Keratinocyte (primary cell): ENCODE measurements around the gene AUNIP.

ENCODE experiments used
- EZH2 ChIP-seq: IDR thresholded peaks from one replicate; pipeline ENCODE4 v1.6.1; 2012; ENCODE audit warnings: inconsistent platforms, mild to moderate bottlenecking, low read length, moderate library complexity
- TF ChIP-seq, protein P1 (sequence below), 3 experiments: IDR thresholded peaks in 1 of 3; conservative IDR thresholded peaks in 1 of 3; optimal IDR thresholded peaks in 1 of 3; 2 replicates in 2 of 3; 3 replicates in 1 of 3; pipeline versions ENCODE3 to v1.5.1; 2011; ENCODE audit warnings: low read length in 3 of 3, mild to moderate bottlenecking in 3 of 3, moderate library complexity in 2 of 3, control low read depth in 1 of 3, inconsistent platforms in 1 of 3; ENCODE audit not compliant: insufficient read depth in 2 of 3; ENCODE audit errors: extremely low read depth in 1 of 3

DNA sequence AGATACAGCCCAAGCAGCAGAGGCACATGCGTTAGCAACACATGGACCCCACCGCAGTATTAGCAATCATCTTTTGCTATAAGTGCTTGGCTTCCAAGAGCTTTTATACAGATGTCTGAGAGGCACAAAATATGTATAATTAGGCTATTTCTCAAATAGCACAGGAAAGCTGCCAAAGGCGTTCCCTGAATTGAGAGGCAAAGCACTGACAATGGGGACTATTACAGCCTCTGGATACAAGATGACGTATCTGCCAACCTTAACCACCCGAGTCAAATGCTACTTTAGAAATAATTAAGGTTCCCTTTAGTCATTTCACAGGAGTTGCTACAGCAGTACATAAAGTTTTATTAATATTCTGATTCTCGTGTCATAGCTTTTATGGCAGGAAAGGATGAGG is 40.5 kb upstream of the AUNIP start:
- TF ChIP-seq, protein P1, sequence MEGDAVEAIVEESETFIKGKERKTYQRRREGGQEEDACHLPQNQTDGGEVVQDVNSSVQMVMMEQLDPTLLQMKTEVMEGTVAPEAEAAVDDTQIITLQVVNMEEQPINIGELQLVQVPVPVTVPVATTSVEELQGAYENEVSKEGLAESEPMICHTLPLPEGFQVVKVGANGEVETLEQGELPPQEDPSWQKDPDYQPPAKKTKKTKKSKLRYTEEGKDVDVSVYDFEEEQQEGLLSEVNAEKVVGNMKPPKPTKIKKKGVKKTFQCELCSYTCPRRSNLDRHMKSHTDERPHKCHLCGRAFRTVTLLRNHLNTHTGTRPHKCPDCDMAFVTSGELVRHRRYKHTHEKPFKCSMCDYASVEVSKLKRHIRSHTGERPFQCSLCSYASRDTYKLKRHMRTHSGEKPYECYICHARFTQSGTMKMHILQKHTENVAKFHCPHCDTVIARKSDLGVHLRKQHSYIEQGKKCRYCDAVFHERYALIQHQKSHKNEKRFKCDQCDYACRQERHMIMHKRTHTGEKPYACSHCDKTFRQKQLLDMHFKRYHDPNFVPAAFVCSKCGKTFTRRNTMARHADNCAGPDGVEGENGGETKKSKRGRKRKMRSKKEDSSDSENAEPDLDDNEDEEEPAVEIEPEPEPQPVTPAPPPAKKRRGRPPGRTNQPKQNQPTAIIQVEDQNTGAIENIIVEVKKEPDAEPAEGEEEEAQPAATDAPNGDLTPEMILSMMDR (optimal IDR thresholded peaks at IDR 0.05 in 1 of 3, IDR thresholded peaks at IDR 0.05 in 1 of 3, conservative IDR thresholded peaks at IDR 0.05 in 1 of 3; ENCODE audit: extremely low read depth in 1 of 3, insufficient read depth in 2 of 3, low read length in 3 of 3), result no peak
- TF ChIP-seq EZH2, result no peak
